GM18868 (cell line): ENCODE results near the gene PHKA1.
"Not testable (repeated sequence)": the region's sequence is repeated elsewhere in the genome, so short reads cannot be mapped to it uniquely, and the experiment has no call there.

ENCODE experiments used
- ATAC-seq: cut with Tn5 transposase; IDR thresholded peaks from one replicate; pipeline ENCODE4 v1.9.1; 2021; ENCODE audit warnings: mild to moderate bottlenecking, moderate library complexity; ENCODE audit not compliant: unreplicated experiment

The PHKA1 gene

GRCh38 chrX:72713599-72714477 lies at the start of gene PHKA1:
Gene PHKA1, minus strand, starts transcription at chrX:72714306. Its CDS starts 426 bp downstream, at chrX:72713880.
- peak; percentile 73 for ATAC-seq

GRCh38 chrX:72760454-72760853 lies 46.3 kb upstream of the PHKA1 start:
- ATAC-seq = not testable (repeated sequence)

- not testable (repeated sequence) for ATAC-seq
Measured at GRCh38 chrX:72748545-72748944, 34.4 kb upstream of the PHKA1 start.

- not testable (repeated sequence) for ATAC-seq
Measured at GRCh38 chrX:72745546-72745945, 31.4 kb upstream of the PHKA1 start.

GRCh38 chrX:72735561-72735960 lies 21.5 kb upstream of the PHKA1 start:
- ATAC-seq = no peak

GRCh38 chrX:72733636-72734035 lies 19.5 kb upstream of the PHKA1 start:
- ATAC-seq = not testable (repeated sequence)

GRCh38 chrX:72727846-72728245 lies 13.7 kb upstream of the PHKA1 start:
- ATAC-seq = no peak

- no peak for ATAC-seq
Measured at GRCh38 chrX:72716766-72717165, 2.7 kb upstream of the PHKA1 start.

- ATAC-seq = no peak
Measured at GRCh38 chrX:72715546-72715945, 1.4 kb upstream of the PHKA1 start.

GRCh38 chrX:72714478-72714916 lies 391 bp upstream of the PHKA1 start:
- ATAC-seq = no peak

GRCh38 chrX:72713130-72713529 lies 976 bp downstream of the PHKA1 start:
- ATAC-seq = no peak

- no peak for ATAC-seq
Measured at GRCh38 chrX:72712094-72712755, 1.9 kb downstream of the PHKA1 start.

- no peak for ATAC-seq
Measured at GRCh38 chrX:72705814-72706213, 8.3 kb downstream of the PHKA1 start.

- no peak for ATAC-seq
Measured at GRCh38 chrX:72705111-72705510, 9.0 kb downstream of the PHKA1 start.

- no peak for ATAC-seq
Measured at GRCh38 chrX:72694170-72694569, 19.9 kb downstream of the PHKA1 start.

- ATAC-seq = no peak
Measured at GRCh38 chrX:72693477-72693876, 20.6 kb downstream of the PHKA1 start.

- ATAC-seq = no peak
Measured at GRCh38 chrX:72687396-72687795, 26.7 kb downstream of the PHKA1 start.

GRCh38 chrX:72685810-72686456 lies 28.2 kb downstream of the PHKA1 start:
- ATAC-seq = no peak

GRCh38 chrX:72685018-72685417 lies 29.1 kb downstream of the PHKA1 start:
- no peak for ATAC-seq

GRCh38 chrX:72683631-72684030 lies 30.5 kb downstream of the PHKA1 start:
- no peak for ATAC-seq

- no peak for ATAC-seq
Measured at GRCh38 chrX:72676465-72676864, 37.6 kb downstream of the PHKA1 start.

GRCh38 chrX:72673951-72674350 lies 40.2 kb downstream of the PHKA1 start:
- not testable (repeated sequence) for ATAC-seq
